GM19025 (cell line): Measurements from ENCODE around the gene CDC45.
A peak's percentile ranks its signal among the peaks of the same experiment; 100 is the strongest.
"Not testable (repeated sequence)": the region's sequence is repeated elsewhere in the genome, so short reads cannot be mapped to it uniquely, and the experiment has no call there.

ENCODE experiments used
- ATAC-seq: cut with Tn5 transposase; IDR thresholded peaks from one replicate; pipeline ENCODE4 v1.9.1; 2021; ENCODE audit warnings: mild to moderate bottlenecking, low read depth, moderate library complexity; ENCODE audit not compliant: unreplicated experiment

The CDC45 gene, protein sequence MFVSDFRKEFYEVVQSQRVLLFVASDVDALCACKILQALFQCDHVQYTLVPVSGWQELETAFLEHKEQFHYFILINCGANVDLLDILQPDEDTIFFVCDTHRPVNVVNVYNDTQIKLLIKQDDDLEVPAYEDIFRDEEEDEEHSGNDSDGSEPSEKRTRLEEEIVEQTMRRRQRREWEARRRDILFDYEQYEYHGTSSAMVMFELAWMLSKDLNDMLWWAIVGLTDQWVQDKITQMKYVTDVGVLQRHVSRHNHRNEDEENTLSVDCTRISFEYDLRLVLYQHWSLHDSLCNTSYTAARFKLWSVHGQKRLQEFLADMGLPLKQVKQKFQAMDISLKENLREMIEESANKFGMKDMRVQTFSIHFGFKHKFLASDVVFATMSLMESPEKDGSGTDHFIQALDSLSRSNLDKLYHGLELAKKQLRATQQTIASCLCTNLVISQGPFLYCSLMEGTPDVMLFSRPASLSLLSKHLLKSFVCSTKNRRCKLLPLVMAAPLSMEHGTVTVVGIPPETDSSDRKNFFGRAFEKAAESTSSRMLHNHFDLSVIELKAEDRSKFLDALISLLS

DNA sequence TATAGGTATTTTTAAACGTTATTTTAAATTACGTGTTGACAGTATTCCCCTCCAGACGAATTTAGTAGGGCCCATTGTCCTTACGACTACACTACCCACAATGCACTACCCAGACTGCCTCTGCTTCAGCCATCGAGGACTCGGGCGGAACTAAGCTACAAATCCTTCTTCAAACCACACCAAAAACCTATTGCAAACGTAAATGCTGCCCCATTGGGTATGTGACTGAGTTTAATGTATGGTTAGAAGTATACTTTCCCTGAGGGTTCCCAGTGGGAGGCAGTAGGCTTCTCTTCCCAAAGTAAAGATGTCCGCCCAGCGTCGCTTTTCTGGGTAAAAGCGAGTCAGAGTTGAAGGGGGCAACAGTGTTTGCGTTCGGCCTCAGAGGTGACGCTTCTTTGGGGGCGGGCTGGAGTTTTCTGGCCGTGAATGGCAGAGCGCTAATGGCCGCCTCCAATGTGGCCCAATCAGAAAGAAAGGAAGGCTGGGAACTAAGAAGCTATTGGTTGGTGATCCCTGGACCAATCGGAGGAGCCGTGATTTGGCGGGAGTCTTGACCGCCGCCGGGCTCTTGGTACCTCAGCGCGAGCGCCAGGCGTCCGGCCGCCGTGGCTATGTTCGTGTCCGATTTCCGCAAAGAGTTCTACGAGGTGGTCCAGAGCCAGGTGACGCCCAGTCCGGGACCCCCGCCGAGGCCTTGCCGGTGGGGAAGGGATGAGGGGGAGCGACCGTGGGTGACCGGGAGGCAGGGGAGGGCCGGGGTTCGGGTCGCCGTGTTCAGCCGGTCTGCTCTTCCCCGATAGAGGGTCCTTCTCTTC lies at the start of gene CDC45:
Gene CDC45 (plus strand): TSS at position 566 of the 818 bp plus-strand sequence. CDS start 49 bp downstream, at position 615.
- ATAC-seq: peak; percentile 83

DNA sequence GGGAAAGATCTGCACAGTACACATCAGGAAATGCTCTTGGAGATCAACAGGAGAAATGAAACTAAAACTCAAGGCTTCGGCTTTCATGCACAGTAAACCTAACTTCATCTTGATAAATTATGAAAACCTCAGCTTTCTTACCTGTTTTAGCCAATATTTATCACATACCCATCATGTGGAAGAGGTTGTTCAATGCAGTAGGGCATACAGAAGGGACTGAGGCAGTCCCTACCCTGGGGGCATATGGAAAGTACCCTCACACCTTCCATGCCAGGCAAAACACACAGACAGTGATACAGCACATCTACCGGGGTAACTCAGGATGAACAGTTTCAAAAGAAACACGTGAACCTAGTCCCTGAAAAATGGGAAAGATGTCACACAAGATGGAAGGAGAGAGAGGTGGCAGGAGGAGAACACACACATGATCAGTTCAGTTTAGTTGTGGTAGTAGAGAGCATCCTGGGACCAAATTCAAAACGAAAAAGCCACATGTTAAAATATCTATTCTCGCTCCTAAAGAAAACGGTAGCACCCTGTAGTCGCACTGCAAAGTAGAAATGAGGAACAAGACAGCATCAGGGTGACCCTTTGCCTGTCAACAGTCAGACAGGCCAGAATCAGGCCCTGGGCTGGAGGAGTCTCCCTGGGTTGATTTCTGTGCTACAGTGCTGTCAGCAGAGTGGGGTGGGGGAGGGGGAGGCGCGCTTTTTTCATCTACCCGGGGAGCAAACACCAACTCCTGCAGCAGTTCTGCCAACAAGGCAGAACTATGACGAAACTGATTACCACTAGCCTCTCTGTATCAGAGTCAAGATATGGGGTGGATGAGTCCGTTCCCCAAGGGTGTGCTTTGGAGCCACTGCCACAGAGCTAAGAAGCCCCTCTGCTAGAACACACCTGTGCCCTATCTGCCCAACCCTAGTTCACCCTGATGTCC lies 49.5 kb upstream of the CDC45 start:
- no peak for ATAC-seq

DNA sequence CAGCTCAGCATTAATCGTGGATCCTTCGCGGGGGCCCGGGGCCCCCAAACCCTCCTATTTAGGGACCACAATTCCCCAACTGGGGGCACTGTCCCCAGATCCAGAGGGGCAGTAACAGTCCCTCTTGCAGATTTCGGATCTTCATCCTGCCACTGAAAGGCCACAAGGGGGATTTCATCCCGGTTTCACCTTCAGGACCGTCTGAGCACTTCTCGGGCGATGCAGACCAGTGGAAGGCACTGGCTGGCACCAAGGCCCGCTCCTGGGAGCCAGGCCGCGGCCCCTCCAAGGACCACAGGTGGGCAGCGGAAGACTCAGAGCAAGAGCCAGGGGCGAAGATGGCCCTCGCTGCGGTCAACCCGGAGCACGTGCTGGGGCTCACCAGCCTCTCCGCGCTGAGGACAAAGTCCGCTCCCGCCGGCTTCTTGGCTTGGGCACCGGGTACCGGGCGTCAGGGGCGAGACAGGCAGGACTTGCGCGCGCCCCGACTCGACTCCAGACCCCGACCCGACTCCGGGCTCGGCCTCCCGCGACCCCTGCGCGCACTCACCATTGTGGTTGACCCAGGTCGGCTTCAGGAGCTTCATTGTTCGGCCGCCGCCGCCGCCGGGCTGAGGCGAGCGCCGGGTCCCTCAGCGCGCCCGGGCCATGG lies 48.7 kb upstream of the CDC45 start:
- peak; percentile 1 for ATAC-seq

DNA sequence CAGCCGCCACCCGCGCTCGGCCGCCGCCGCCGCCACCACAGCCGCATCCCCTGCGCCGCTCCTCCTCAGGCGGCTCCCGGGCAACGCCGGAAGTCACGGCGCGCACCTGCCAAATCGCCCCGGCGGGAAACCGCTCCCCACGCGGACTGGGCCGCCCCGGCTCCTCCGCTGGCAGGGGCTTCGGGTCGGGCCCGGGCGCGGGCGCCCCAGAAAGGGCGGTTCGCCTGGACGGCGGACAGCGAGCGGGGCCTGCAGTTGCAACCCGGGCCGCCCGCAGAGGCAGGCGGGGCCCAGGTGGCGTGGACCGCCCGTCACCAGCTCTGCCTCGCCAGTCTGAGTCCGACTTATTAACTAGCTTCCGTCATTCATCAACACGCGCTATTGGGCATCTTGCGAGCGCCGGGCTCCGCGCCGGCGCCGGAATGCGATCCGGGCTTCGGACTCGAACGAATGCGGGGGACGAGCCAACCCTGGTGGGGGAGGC lies 48.0 kb upstream of the CDC45 start, which contains the start of gene HIRA:
Gene HIRA (minus strand): TSS at position 85 of the 484 bp plus-strand sequence. CDS start 257 bp downstream, outside the sequence.
- ATAC-seq: peak; percentile 35

DNA sequence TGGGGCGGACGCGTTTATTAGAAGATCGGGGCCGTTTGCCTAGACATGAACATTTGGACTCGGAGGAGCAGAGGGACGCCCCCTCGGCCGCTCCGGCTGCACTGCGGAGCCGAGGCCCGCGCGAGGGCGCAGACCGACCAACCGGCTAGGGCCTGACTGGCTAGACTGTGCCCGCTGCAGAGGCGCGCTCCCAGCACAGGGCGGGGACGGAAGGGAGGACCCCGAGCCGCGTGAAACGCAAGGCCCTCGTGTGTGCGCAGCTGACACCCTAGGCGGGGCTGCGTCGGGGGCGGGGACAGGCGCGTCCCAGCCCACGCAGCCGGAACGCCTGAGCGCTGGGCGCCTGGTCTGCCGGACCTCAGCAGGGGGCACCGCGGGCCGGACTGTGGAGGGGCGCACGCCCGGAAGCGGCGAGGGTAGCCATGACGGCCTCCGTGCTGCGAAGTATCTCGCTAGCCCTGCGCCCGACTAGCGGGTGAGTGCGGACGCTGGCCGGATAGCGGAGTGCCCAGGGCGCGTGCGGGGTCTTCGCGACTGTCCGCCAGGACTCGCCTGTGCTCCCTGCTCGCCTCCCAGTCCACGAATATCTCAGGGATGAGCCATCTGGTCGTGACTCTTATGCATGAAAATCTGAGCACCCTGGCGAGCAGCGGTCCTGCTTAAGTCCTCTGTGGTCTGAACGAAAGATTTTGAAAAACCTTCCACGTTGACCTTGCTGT lies 47.4 kb upstream of the CDC45 start, which contains the start of gene MRPL40:
Gene MRPL40 (plus strand): TSS at position 413 of the 719 bp plus-strand sequence. CDS start 10 bp downstream, at position 423.
- peak; percentile 82 for ATAC-seq

DNA sequence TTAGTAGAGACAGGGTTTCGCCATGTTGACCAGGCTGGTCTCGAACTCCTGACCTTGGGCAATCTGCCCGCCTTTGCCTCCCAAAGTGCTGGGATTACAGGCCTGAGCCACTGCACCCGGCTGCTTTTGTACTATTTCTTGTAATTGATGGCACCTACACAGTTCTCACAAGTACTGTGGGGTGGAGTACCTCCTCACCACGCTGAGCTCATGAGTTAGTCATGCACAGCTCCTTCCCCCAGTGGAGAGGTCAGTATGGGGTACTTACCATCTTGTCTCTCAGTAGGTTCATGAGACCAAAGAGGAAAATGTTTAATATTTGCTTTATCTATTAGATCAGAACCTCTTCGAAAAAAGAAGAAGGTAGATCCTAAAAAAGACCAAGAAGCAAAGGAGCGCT lies 45.3 kb upstream of the CDC45 start:
- ATAC-seq: no peak

DNA sequence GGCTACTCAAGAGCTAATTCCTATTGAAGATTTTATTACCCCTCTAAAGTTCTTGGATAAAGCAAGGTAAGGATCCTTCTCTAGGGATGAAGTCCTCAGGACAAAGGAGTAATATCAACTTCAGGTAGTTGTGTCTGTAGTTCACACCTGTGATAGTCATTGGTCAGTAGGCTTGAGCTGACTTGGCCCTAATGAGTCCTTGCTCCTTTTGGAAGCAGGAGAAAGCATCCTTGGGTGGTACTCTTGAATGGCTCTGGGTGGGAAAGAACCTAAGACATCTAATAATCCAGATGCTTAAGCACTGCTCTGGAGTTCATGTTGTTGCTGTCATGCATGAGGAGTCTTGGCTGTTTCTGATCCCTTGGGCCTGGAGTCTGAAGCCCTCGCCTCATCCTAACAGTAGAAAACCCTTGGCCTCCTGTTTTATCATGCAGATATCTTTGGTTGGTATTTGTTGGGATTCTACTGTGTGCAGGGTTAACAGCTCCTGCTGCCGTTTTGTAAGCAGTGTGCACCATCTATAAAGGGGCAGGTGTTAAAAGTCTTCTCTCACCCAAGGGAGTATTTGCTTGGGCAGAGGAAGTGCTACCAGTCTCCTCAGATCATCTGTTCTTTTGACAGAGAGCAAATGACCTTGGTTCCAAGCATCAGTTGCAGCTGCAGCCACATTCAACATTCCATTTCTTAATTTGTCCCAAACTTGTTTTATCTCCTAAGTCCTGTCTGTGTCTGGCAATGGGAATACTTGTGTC lies 44.7 kb upstream of the CDC45 start:
- no peak for ATAC-seq

DNA sequence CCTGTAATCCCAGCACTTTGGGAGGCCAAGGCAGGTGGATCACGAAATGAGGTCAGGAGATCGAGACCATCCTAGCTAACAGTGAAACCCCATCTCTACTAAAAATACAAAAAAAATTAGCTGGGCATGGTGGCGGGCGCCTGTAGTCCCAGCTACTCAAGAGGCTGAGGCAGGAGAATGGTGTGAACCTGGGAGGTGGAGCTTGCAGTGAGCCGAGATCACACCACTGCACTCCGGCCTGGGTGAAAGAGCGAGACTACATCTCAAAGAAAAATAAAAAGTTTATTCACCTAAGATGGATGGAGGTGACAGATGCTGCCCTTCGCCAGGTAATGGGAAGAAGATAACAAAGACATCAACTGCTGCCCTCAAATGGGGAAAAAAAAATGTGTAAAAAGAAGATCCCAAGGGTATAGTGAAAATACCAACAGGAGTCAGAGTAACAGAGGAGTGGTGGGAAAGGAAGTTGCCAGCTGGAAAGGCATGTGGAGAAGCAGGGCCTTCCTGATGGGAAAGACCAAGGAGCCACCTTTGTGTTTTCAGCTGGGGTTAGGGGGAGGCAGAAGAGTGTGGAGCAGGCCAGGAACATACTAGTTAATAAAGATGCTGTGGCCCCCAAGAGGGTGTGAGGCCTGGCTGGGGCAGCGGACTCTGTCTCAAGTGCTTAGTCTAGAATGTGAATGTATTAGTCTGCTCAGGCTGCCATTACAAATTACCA lies 43.1 kb upstream of the CDC45 start:
- not testable (repeated sequence) for ATAC-seq

DNA sequence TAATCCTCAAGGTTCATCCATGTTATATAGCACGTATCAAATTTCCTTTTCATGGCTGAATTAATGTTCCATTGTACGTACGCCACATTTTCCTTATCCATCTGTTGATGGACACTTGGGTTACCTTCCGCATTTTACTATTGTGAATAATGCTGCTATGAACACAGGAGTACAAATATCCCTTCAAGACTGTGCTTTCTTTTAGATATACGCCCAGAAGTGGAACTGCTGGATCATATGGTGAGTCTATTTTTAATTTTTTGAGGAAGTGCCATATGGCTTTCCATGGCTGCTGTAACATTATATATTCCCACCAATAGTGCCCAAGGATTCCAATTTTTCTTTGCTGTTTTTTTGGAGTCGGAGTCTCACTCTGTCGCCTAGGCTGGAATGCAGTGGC lies 41.4 kb upstream of the CDC45 start:
- ATAC-seq: no peak

DNA sequence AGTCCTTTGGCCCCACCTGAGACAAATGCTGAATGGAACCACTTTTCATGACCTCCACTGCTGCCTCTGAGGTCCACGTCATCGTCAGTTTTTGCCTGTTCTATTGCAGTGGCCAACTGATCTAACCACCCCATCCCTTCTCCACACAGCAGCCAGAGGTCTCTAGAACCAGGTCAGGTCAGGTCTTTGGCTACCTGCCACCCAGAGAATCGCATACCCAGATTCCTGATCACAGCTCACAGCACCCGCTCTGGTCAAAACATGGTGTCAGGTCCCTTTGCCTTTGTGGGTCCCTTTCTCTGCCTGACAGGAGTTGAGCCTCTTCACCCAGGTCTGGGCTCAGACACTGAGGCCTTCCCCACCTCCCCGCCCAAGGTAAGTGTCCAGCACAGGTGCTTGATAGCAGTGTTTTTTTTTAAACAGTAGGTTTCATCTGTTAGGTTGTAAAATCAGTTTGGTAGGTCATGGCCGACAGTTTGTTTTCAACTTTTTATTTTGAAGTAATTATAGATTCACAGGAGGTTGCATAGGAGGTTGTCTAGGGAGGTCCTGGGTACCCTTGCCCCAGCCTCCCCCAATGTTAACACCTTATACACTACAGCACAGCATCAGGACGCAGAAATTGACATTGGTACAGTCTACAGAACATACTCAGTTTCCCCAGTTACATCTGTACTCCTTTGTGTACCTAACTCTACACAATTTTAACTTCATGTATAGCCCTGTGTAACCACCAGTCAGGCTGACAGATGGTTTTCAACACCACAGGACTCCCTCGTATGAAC lies 39.1 kb upstream of the CDC45 start:
- no peak for ATAC-seq

DNA sequence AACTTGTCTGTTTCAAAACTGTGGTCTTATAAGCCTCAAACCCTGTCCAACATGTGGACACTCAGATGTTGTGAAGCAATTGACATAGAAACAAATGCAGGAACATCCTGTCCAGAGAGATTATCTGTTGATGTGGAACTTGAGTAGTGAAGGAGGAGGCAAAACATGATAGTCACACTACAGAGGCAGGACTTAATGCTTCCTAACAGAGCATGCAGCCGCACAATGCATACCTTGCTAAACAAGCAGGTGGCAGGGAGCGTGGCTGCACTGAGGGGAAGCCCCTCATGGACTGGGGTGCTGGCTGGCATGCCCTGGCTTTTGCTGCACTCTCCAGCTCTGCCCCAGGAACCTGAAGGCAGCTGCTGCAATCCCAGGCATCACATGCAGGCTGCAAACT lies 37.6 kb upstream of the CDC45 start:
- ATAC-seq: no peak

DNA sequence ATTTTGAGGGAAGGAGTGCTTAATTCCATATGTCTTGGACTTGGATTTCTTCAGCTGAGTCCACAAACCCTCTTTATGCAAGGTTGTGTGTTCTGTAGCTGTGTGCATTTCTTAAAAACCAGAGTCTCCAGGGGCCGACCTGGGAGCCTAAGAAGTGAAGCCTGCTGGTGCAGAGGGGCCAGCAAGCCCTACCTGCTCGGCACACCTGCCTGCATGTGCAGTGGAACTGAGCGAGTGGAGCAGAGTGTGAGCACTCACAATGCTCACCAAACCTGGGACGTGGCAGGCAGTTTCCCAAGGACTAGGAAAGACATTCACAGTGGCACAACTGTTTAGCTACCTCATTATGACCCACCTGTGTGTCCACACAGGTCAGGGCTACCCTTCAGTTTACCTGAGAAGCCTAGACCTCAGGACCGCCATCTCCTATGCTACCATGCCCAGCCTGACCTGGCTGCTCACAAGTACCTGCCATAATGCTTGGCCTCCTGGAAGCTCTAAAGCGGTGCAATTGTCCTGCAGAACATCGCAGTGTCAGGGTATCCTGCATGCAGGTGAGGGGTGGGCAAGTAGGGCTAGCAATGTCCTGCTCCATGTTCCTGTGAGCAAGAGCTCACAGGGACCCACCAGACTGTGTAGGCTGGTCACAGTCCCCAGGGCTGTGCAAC lies 36.0 kb upstream of the CDC45 start:
- ATAC-seq: no peak

DNA sequence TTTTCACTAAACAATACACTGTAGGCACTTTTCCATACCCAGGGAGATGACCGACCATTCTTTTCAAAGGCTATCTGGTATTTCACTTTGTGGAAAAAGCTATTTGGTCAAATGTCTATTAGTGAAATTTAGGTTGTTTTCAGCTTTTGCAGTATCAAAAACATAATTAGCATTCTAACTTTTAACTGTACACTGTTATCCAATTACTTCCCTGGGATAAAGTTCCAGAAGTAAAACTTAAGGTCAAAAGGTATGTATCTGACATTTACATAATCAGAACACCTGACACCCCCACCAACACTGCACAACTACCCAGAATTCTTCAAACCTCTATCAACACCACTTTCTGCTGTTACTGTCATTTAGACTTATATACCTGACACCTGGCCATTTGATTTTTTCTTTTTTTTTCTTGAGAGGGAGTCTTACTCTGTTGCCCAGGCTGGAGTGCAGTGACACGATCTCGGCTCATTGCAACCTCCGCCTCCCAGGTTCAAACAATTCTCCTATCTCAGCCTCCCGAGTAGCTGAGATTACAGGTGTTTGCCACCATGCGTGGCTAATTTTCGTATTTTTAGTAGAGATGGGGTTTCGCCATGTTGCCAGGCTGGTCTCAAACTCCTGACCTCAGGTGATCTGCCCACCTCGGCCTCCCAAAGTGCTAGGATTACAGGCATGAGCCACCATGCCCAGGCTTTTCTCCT lies 34.3 kb upstream of the CDC45 start:
- not testable (repeated sequence) for ATAC-seq

DNA sequence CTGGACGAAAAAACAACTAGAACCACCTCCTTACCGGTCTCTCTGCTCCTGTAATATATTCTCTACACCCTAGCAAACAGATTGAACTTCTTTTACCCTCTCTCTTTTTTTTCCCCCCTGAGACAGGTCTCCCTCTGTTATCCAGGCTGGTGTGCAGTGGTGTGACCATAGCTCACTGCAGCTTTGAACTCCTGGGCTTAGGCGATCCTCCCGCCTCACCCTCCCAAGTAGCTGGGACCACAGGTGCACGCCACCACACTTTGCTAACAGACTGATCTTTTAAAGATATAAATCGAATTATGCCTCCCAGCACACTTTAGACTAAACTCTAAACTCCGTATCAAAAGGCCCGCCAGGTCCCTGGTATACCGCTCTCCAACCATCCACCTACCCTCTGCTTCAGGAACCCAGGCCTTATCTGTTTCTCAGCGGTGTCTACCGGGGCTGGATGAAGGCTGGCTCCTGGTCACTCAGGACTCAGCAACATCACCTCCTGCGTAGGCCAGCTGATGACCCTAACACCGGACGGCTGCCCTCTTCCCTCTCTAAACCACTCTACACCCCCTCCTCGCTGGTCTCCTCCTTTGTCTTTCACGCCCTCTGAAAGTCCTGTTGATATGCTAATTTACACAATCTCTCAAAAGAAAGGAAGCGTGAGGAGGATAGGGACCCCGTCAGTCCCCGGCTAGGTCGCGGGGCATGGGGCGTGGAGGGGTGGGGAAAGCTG lies 33.0 kb upstream of the CDC45 start:
- no peak for ATAC-seq
